Measurements from ENCODE around the gene DICER1.

DNA sequence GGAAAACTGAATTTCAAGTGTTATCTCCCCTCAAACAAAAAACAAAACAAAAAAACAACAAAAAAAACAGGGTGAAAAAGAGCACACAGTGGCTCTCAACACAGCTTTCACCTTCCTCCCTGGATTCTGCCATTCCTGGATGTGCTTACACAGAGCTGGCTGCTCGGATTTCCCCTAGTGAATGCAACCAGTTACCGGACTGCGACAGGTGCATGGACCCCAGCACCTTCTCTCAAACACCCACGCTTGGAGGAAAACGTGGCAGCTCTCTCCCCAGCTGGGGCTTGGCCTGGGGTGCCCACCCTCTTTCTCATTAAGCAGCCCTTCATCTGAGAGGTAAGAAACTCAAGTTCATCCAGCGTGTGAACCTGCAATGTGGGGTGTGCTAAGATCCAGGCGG lies 33.5 kb upstream of the DICER1 start:
- TF ChIP-seq, protein P1, sequence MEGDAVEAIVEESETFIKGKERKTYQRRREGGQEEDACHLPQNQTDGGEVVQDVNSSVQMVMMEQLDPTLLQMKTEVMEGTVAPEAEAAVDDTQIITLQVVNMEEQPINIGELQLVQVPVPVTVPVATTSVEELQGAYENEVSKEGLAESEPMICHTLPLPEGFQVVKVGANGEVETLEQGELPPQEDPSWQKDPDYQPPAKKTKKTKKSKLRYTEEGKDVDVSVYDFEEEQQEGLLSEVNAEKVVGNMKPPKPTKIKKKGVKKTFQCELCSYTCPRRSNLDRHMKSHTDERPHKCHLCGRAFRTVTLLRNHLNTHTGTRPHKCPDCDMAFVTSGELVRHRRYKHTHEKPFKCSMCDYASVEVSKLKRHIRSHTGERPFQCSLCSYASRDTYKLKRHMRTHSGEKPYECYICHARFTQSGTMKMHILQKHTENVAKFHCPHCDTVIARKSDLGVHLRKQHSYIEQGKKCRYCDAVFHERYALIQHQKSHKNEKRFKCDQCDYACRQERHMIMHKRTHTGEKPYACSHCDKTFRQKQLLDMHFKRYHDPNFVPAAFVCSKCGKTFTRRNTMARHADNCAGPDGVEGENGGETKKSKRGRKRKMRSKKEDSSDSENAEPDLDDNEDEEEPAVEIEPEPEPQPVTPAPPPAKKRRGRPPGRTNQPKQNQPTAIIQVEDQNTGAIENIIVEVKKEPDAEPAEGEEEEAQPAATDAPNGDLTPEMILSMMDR (IDR thresholded peaks at IDR 0.05) = no peak
- no peak for TF ChIP-seq POLR2A (IDR thresholded peaks at IDR 0.05)
